GM21515 (cell line): ENCODE results near the gene IPCEF1.

Source experiments
- ATAC-seq: cut with Tn5 transposase; IDR thresholded peaks from one replicate; pipeline ENCODE4 v1.9.1; 2021; ENCODE audit not compliant: unreplicated experiment

Gene IPCEF1

DNA sequence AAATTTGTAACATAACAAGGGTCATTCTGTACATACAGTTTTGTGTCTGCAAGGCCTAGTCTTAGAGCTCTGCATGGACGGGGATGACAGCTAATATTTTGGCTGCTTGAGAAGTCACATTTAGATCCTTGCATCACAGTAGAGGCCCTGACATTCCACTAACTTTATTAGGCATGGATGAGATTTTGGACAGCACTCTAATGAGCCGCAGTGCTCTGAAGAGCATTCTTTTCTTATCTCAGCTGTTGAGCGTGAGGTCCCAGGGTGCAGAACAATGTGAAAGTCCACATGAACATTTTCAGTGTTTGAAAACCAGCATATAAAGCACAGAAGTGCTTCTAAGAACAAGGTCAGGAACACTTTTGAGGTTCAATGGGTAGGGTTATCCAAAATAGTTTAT lies 58.9 kb downstream of the IPCEF1 start:
- ATAC-seq, result no peak

DNA sequence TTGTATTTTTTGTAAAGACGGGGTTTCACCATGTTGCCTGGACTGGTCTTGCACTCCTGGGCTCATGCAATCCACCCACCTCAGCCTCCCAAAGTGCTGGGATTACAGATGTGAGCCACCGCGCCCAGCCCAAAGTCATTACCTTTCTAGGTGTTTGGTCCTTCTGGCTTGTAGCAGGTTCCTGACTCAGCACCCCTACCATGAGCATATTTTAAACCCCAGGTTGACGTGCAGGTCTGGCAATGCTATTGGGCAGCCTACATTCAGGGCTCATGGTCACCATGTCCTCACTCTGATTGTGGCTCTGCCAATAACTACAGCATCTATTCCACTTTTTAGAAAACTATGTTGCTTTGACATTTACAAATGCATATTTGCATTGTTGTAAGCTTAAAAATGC lies 59.4 kb downstream of the IPCEF1 start:
- no peak for ATAC-seq

DNA sequence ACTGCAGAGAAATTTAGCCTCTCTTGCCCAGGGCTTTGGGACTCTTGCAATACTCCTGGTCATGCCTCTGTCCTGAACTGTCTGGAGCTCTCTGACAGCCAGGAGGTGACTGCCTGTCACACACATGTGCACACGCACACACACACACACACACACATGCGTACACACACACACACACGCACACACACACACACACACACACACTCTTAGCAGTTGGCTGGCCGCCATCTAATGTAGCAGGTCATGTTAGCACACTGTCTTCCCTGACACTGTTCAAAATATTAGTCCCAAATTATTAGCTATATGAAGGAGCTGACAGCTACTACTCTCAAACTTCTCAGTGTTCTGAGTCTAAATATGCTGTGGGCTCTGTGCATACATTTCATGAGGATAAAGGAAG lies 60.9 kb downstream of the IPCEF1 start:
- ATAC-seq, result no peak

DNA sequence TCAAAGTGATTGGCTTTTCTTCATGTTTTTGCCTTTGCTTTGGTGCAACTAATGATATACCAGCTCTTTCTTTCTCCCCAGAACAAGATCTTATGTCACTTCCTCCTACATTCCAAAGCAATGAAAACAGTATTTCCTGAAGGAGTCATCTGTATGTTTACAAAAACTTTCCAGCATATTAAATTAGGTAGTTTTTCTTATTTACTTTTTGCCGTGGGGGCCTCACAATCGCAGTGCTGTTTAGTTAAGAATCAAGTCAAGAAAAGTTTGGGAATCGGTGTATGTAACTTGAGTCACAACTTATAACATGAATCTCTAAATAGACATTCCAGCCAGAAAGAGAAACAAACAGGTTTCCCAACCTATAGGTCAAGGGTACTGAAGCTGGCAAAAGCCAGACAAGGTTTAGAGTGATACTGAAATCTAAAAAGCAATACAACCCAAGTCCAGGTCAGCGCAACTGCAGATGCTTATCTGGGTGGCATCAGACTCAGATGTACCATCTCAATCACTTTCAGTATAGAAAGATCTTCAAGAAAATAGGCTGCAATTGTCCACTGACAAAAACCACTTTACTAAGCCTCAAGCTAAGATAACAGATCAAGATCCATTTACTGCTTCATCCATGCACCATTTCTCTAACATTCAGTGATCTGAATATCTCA lies 63.6 kb downstream of the IPCEF1 start:
- no peak for ATAC-seq

DNA sequence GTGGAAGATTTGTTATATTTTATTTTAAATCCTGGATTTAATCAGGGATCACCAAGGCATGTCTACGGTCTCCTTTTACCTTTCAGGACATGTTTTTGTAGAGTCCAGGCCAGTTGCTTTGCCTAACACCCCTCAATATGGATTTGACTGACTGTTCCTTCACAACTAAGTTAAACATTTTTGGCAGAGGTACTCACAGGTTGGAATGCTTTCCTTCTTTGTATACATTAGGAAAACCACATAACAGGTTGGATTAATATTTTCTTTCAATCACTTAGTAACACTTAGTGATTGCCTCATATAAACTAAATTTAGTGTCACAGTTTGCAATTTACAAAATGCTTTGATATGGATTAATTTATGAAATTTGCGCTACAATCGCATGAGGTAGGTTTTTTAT lies 64.5 kb downstream of the IPCEF1 start:
- ATAC-seq, result no peak

DNA sequence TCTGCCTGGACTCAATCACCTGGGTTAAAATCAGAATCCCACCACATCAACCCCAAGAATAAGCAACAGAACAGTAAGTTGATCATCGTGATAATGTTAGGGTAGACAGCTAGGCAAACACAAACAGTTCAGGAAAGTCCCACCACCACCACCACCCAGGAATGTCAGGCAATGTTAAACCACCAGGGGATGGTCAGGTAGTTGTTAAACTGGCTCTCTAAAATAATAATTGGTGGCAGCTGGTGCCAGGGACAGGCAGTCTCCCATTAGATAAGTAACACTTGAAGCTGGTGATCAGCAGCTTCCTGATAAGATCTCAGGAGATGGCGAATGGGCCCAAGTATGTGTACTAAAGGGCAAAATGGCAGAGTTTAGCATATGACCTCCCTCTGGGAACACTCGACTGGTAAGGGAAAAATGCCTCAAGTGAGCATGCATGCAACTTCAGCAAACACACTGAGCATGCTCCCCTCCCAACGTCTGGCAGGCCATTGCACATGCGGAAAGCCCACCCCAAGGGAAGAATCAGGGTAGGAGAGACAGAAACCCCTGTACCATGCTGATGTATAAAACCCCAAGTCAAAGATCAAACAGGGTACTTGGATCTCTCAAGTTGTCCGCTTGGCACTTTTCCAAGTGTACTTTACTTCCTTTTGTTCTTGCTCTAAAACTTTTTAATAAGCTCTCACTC lies 66.6 kb downstream of the IPCEF1 start:
- no peak for ATAC-seq

DNA sequence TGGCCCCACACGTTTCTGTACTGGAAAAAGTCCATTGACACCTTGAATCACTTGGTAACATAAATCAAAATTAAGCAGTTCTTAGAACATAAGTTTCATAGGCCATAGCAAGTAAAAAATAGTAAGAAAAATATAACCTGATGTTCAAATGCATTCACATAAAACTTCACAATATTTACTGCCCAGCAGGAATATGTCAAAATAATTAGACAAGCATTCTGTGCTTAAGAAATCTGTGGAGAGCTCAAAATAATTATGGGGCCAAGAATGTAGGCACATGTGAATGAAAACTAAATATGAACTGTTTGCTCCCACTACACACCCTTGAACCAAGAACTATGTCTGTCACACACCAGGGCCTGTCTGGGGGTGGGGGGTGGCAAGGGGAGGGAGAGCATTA lies 70.8 kb downstream of the IPCEF1 start:
- no peak for ATAC-seq

DNA sequence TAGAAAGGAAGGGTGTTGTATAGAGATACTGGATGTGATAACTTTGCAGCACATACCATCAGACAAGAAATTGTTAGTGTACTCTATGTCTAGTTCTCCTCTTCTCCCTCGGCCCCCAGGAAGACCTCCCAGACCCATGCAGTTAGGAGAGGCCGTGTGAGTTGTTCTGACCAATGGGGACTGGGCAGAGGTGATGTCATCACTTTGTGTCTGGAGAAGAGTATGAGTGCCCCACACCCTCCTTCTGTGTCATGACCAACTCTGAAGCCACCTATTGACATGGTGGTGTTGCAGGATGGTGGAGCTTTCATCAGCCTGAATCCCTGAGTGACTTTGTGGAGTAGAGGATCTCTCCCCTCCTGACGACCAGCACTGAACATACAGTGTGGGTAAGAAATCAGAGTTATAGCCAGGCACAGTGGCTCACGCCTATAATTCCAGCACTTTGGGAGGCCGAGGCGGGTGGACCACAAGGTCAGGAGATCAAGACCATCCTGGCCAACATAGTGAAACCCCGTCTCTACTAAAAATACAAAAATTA lies 72.2 kb downstream of the IPCEF1 start:
- ATAC-seq, result no peak

DNA sequence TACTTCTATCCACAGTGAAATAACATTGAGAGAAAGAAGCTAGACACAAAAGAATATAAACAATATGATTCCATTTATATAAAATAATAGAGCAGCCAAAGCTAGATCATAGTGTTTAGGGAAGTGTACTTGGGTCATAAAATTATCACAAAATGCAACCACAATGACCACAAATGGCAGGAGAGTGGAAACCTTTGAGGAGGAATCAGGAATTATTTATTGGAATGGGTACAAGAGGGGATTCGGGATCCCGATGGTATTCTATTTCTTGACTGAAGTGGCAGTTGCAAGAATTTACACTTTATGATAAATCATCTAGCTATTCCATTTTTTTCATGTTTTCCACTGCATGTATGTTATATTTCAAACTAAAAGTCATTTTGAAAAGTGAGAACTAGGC lies 76.1 kb downstream of the IPCEF1 start:
- ATAC-seq, result no peak

DNA sequence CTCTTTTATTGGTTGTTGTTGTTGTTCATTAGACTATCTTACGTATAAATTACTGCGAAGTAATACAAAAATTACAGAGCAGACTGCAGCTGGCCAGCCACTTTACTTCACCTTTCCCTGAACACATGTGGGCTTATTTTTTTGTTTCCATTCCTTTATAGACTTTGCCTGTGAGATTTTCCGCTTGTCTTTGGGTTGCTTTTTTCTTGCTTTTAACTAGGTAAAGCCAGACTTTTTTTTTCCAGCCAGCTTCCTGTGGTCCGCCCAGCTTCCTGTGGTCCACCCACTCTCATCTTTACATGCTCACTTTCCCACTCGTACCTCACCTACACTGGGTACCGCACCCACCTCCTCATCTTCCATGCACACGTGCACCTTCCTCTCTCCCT lies 79.0 kb downstream of the IPCEF1 start:
- no peak for ATAC-seq

DNA sequence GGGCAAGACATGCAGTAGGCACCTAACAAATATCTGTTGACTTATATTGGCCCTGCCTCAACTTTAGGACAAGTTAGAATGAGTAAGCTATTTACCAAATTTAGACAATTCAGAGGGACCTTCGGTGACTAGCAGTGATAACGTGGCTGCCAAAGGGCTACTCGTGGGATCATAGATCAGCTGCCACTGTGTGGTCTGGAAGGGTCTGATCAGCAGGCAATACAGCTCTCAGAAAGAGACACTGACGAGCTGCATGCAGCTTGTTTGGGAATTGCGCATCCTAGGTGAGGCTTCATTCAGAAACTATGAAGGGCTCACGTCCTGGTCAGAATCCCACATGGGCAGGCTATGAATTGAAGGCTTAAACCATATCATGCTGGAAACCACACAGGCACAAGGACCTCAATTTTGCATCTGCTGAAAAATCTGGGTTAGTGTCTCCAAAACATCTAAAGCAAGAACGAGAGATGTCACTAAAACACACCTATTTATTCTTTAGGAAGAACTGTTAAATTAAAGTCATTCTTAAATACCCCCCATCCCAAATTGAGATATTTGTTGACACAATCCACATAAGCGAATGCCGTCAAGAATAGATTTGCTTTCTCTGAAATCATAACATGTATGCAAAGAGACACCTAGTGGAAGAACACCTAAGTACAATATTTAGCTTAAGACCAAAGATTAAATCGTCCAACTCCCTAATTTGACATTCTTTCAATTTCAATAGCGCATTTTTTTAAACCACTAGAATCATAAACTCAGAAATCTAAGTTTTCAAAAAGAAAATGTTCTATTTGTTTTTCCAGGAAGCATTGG lies 79.6 kb downstream of the IPCEF1 start:
- peak; percentile 71 for ATAC-seq

DNA sequence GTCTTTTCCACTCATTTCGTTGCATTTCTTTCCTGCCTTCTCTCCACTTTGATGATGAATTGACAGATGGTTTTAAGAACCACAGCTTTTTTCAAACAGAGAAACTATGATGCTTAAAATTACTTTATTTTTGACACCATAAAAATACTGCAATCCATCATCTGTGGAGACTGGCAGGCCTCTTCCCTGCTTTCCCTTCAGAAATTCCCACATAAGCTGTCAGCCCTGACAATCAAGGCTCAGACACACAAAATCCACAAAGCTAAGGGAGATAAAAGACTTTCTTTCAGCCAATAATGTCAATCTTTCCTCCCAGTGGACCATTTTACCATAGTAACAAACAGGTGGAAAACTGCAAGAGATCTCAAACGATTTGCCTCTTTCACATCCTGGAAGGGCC lies 82.4 kb downstream of the IPCEF1 start:
- ATAC-seq, result no peak

DNA sequence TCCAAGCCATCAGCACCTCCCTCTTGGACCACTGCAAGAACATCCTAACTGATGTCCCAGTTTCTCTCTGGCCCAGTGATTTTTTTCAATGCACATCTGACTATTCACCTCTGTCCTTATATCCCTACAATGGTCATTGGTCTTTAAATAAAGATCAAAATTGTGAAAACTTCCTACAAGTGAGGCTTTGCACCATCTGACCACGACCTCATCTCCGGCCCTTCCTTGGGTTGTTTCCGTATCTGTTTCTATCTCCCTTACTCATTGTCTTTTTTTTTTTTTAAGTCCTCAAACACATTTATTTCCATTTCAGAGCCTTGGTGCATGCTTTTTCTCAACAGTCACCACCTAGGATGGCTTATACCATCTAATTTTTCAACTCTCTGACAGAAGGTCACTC lies 88.1 kb downstream of the IPCEF1 start:
- no peak for ATAC-seq

DNA sequence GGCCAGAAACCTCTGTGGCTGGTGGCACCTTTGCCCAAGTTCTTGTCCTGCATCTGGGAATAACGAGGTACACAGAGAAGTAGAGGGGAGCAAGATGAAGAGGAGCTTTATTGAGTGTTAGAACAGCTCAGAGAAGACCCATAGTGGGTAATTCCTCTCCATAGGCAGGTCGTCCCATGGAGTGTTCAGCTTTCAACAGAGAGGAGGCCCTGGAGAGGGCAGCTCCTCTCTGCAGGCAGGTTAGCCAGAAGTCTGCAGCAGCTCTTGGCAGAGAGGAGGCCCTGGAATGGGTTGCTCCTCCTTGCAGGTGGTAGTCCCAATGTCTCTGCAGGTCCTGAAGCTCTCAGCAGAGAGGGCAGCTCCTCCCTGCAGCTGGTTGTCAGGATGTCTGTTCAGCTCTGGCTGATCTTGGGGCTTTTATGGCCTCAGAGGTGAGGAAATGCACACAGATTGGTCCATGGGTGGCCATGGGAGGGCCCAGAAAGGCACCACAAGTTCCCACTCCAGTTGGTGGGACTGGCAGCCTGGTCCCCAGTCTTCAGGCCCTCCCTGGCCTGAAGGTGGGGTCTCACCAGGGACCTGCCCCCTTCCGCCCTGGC lies 89.0 kb downstream of the IPCEF1 start:
- ATAC-seq, result no peak

DNA sequence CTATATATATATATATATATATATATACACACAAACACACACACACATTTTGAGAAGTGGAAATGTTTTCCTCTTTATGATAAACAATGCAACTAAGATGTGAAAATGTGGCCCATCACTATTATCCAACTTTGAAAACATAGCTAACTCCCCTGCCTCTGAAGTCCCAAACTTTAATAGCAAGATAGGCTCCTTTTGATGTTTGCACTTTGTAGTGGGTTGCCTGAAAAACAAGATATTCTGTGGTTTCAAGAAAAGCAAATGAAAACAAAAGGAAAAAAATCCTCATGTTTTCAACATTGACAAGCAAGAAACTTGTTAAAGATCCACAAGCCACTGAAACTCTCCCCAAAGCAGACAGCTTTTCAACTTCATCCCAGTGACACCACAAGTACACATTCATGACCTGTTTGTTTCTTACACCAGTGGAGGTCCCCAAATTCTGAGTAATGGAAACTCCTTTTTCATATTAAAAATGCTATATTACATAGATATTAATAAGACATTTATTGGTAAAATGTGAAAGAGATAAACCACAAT lies 90.0 kb downstream of the IPCEF1 start:
- ATAC-seq, result no peak

DNA sequence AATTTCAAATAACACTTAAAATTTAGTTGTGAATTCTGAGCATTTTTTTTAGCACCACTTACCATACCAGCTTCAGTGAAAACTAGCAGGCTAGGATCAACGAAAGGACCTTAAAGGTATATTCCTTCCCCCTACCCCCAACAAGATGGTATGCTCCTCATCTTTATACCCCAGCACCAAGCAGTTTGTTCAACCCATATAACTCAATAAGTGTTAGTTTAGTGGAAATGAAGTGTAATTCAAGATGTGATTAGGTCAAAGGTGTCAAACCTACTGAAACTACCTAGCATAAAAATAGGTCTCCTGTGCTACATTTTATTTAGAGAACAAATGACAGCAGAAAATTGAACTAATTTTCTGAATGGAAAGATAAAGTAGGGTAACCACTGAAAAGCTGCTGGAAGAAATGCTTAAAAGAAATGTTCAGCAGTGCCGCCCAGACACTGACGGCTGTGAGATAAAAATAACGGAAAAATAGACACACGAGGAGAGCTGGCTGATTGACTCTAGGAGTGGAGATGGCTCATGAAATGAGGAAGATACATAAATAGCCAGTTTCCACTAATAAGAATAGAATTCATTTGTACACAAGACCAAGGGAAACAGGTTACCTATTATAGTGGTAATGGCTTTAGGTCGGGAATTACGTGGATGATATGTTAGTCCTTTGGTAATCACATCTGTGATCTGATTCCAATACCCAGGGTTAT lies 94.8 kb downstream of the IPCEF1 start:
- no peak for ATAC-seq

DNA sequence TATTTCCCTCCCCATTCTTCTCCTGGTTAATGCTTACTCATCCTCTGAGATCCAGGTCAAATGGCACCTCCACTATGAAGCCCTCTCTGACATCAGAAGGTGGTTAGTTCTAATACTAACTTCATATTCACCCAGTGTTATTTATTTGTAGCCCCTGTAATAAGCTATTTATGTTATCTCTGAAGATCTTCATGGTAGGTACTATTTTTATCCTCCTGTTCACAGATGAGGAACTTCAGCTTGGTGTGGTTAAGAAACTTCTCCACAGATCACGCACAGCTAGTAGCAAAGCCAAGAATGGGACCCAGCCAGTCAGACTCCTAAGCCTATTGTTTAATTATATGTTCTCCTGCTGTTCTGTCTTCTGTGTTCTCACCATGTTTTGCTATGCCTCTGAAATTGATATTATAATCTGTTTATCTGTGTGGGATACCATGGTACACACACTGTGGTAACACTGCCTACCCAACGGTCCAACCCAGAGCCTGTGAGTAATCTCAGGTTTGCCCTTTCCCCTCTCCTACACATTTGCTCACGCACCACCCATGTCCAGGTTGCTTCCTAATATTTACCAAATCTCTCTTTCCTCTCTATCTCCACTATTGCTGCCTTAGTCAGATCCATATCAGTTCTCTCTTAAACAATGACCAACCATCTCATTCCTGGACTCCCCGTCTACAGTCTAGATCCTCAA lies 98.4 kb downstream of the IPCEF1 start:
- peak; percentile 82 for ATAC-seq

DNA sequence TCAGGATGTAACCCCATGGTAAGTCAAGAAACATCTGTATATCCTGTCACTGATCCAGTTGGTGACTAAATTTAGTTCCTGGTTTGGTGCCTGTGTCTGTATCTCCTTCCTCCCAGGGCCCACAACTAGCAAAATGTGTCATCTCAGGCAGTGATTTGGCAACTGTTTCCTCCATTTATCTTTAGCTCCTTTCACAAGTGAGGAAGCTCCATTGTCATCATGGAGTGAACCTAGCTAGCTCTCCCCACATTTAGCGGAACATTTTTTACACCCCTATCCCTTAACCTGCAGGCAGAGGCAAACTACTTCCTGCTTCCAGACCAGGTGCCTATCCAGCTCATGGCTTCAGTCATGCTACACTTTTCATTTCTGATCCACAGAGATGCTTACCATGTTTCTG lies 99.5 kb downstream of the IPCEF1 start:
- no peak for ATAC-seq

DNA sequence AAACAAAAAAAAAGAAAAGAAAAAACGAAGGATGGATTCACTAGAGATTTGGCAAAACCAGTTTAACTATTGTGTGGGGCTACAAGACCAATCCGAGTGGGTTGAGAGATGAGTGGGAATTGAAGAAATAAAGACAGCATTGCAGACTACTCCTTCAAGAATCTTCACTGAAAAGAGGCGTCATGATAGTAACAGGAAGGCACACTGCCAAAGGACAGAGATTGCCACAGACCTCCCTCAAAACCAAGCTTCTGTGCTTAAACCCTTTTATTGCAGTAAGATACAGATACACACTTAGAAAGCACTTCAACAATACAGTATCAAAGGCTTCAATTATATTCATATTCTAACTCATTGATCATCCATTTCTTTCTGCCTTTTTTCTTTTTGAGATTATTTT lies 103.9 kb downstream of the IPCEF1 start:
- ATAC-seq, result no peak

DNA sequence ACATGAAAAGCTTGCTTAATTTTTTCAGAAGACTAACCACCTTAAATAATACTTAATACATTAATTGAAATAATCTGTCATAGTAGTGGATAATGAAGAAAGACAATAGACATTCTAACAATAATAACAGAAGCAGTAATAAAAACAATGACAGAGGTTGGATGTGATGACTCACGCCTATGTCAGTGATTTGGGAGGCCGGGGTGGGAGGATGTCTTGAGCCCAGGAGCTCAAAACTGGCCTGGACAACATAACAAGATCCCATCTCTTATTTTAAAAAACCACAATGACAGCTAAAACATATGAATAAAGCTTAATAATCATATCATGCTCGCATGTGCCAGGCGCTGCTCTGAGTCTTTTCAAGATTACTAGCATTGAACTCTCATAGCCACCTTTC lies 105.5 kb downstream of the IPCEF1 start:
- no peak for ATAC-seq
